AG09309 (cell line): ENCODE data around the gene PRRX2.

Experiments
- DNase-seq: peaks from one replicate; pipeline ENCODE4 v3.0.0-alpha.2; 2010; ENCODE audit warnings: low read depth
- H3K4me3 ChIP-seq: 2 replicates; pipeline ENCODE4 v1.5.1; 2011; ENCODE audit warnings: mild to moderate bottlenecking, low read depth, low read length, moderate library complexity; ENCODE audit not compliant: control insufficient read depth
- TF ChIP-seq, protein P1 (sequence below): IDR thresholded peaks from 2 replicates; pipeline ENCODE4 v1.5.1; 2011; ENCODE audit warnings: mild to moderate bottlenecking, low read depth, low read length, inconsistent platforms; ENCODE audit not compliant: insufficient read depth, control insufficient read depth; ENCODE audit errors: missing control alignments

PRRX2 gene

DNA sequence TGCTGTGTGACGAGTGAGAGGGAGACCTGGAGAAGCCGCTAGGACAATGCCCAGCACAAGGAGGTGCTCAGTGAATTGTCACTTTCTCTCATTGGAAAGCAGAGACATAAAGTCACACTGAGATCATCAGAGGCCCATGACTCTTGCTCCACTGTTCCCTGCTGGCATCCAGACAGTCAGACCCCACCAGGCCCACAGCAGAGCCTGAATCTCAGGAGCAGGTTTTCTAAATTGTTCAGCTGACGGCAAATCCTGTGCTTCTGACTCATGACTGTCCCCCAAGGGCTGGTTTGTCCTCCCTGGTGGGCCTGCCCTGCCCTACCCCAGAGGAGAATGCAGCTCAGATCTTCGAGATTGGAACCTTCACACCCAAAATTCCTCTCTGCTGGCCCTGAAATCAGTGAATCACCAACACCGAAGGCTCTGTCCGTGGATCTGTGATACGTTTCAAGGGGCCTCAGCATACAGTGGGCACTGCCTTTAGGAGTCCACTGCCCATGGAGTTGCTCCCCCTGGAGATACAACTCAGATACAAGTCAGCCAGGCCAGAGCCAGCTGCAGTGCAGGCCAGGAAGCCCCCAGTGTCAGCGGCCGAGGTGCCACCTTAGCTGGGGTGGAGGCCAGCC lies 84.7 kb downstream of the PRRX2 start:
- no peak overlapping the region for H3K4me3 ChIP-seq
- no peak for DNase-seq
- TF ChIP-seq, protein P1, sequence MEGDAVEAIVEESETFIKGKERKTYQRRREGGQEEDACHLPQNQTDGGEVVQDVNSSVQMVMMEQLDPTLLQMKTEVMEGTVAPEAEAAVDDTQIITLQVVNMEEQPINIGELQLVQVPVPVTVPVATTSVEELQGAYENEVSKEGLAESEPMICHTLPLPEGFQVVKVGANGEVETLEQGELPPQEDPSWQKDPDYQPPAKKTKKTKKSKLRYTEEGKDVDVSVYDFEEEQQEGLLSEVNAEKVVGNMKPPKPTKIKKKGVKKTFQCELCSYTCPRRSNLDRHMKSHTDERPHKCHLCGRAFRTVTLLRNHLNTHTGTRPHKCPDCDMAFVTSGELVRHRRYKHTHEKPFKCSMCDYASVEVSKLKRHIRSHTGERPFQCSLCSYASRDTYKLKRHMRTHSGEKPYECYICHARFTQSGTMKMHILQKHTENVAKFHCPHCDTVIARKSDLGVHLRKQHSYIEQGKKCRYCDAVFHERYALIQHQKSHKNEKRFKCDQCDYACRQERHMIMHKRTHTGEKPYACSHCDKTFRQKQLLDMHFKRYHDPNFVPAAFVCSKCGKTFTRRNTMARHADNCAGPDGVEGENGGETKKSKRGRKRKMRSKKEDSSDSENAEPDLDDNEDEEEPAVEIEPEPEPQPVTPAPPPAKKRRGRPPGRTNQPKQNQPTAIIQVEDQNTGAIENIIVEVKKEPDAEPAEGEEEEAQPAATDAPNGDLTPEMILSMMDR: no peak

DNA sequence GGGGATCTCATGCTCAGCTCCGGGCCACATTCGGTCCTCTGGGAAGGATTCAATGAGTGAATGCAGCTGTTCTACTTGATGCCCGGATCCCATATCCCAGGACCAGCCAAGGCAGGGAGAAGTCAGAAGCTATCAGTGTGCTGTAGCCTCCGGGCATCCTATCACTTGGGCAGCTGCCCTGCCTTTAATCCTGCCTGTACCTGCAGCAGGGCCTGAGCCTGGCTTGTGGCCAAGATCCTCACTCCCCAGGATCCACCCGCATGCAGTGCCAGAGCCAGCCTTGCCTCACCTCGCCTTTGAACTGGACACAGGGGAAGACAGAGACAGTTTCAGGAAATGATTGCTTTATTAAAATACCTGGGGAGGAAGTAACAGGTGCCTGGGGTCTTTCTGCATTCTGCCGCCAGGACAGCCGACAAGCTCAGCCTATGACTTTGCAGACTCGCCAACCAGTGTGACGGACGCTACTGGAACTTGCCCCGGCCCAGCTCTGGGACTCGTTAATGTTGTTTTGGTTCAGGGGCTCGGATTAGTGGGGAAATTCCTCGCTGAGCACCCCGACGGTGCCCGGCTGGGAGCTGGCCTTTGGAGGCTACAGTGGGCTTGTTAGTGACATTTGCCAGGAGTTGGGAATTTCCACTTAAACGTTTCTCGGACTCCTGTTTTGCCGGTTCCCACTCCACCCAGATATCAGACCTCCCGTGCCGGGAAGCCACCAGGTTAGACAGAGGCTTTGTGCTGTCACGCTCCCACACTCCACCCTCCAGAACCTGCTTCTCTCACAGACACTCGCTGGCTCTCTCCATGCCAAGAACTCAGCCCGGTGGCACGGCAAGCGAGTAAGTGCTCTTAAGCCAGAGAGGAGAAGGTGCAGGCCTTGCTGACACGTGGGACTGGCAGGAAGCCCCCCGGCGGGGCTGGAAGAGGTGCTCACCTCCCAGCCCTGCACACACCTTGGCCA lies 86.7 kb downstream of the PRRX2 start:
- TF ChIP-seq, protein P1: no peak
- no peak for DNase-seq
- H3K4me3 ChIP-seq: peak overlapping the region; percentile 37

DNA sequence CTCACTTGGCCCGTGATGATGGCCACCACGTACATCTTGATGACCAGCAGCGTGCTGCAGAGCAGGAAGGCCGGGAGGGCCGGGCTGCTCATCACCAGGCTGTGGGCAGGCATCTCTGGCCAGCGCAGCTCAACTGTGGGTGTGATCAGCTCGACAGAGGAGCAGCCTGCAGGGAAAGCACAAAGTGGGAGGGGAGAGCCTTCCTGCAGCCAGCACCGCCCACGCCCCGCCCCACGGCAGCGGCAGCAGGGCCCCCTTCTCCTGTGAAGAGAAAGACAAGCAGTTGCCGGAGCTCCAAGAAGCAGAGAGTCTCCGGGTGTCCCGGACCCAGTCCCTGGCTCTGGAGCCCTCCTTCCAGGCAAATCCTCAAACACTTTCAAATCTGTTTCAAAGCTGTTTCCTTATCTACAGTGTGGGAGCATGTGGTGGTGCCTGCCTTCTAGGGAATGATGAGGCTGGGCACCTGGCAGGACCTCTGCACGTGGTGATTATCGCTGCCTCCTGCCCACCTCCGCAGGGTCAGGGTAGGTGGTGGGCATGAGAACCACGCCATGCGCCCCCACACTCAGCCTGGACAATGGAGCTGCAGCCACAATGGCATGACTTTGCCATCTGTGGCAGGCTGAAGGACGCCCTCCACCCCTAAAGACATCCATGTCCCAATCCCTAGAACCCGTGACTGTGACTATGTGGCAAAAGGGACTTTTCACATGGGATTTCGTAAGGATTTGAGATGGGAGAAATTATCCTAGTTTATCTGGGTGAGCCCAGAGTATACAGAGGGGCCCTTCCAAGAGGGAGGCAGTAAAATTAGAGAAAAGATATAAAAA lies 87.7 kb downstream of the PRRX2 start, which contains the start of gene PTGES:
TSS of gene PTGES (minus strand) at position 143 of the 830 bp plus-strand sequence. CDS start at position 113, 30 bp downstream.
- TF ChIP-seq, protein P1: no peak
- H3K4me3 ChIP-seq: peak within 1 kb of the TSS; percentile 37
- DNase-seq: peak; percentile 47

DNA sequence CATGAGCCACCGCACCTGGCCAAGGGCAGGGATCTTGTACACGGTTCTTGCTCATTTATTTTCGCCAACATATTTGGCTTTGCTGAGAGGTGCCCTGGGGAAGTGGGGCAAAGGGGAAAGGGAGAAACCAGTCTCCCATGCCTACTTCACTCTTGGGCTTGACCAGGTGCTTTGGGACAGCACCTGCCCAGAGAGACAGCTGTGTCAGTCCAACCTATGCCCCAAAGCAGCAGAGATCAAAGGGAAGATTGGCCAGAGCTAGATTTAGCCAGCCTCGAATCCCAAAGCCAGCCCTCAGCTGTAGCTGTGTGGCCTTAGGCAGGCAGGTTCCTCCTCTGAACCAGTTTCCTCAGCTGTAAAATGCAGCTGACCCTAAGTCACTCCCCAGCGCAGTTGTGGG lies 89.7 kb downstream of the PRRX2 start:
- H3K4me3 ChIP-seq: no peak overlapping the region
- TF ChIP-seq, protein P1: no peak
- no peak for DNase-seq

DNA sequence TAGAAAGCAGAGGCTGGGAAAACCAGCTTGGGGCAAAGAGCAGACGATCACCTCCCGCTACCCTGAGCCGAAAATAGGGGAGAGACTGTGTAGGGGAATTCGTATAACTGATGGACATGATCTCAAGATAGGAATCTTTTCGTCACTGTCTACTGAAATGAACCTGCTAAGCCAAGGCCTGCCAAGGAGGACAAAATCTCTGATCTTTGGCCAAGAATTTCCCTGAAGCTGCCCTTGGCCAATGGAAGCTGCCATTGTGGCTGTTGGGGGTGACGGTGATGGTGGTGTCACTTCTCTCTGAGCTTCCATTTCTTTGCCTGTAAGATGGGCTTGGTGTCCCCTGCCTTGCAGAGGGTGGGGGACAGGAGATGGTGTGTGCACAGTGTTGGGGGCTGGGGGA lies 90.7 kb downstream of the PRRX2 start:
- DNase-seq: no peak
- TF ChIP-seq, protein P1: no peak
- H3K4me3 ChIP-seq: no peak overlapping the region

DNA sequence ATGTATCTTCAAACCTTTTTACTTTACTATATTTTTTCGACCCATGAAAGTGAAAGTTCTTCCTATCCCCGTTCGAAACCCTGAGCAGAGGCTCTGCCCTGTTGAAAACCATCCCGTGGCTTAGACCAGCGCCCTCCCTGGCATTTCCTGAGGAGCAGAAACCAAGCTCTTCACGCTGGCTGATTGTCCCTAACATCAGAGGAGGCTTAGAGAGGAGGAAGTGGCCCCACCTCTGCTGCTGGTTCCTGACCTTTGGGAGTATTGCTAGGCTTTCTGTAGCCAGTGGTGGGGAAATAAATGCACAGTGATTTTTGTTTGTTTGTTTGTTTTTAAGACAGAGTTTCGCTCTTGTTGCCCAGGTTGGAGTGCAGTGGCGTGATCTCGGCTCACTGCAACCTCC lies 91.6 kb downstream of the PRRX2 start:
- no peak overlapping the region for H3K4me3 ChIP-seq
- TF ChIP-seq, protein P1: no peak
- no peak for DNase-seq
